PC-3 (cell line): ENCODE results near the gene S100A4. TPM values are rescaled to one million over a fixed set of nuclear protein-coding genes. Genes with fewer than 3 reads are reported as not detected.

Experiments
- ATAC-seq: fragments of 200-7000 bp; cut with Tn5 transposase; 2 replicates; pipeline ENCODE4 v1.9.1; 2020; ENCODE audit warnings: mild to moderate bottlenecking, moderate library complexity
- BruUV-seq: library from RNA; stranded (reverse); fragments of 400-500 nt; replicated peaks from 2 replicates; lab custom pipeline; 2021; lab: Mats Ljungman, UMichigan
- CTCF ChIA-PET: fragments of 300-600 bp; sonication (Branson Sonifier 250); formaldehyde crosslinking; loops from one replicate; lab custom pipeline; 2022; ENCODE audit warnings: antibody characterized with exemption; lab: Charles Lee
- POLR2A ChIA-PET: fragments of 300-600 bp; sonication (Branson Sonifier 250); formaldehyde crosslinking; loops from one replicate; lab custom pipeline; 2022; ENCODE audit warnings: antibody characterized with exemption; ENCODE audit not compliant: unreplicated experiment; lab: Charles Lee
- DNase-seq: peaks from one replicate; pipeline ENCODE4 v3.0.0-alpha.2; 2015
- H2AFZ ChIP-seq: fragments of 300-600 bp; sonication (generic); 2 replicates; pipeline ENCODE4 v1.6.0; 2016; ENCODE audit warnings: antibody characterized with exemption, low read length
- H3F3A ChIP-seq: fragments of 300-600 bp; sonication (generic); one replicate; pipeline ENCODE4 v1.6.0; 2017; ENCODE audit warnings: antibody characterized with exemption, low read length, control low read depth, mild to moderate bottlenecking; ENCODE audit not compliant: unreplicated experiment
- H3K27ac ChIP-seq: fragments of 300-600 bp; sonication (generic); 2 replicates; pipeline ENCODE4 v1.5.1; 2016; ENCODE audit warnings: mild to moderate bottlenecking, low read length
- H3K27me3 ChIP-seq: fragments of 300-600 bp; sonication (generic); 2 replicates; pipeline ENCODE4 v1.6.1; 2016; ENCODE audit warnings: low read length, mixed read lengths
- H3K36me3 ChIP-seq: fragments of 300-600 bp; sonication (generic); 2 replicates; pipeline ENCODE4 v1.6.1; 2016; ENCODE audit warnings: low read depth, mixed run types, low read length, mixed read lengths
- H3K4me1 ChIP-seq: fragments of 300-600 bp; sonication (generic); 2 replicates; pipeline ENCODE4 v1.5.1; 2016; ENCODE audit warnings: low read length; ENCODE audit not compliant: insufficient read depth
- H3K4me2 ChIP-seq: fragments of 300-600 bp; sonication (generic); 2 replicates; pipeline ENCODE4 v1.6.0; 2016; ENCODE audit warnings: low read length
- H3K4me3 ChIP-seq: fragments of 300-600 bp; sonication (generic); 2 replicates; pipeline ENCODE4 v1.5.1; 2016; ENCODE audit warnings: mild to moderate bottlenecking, low read length, mixed read lengths
- H3K79me2 ChIP-seq: fragments of 300-600 bp; sonication (generic); 2 replicates; pipeline ENCODE4 v1.6.1; 2017; ENCODE audit warnings: low read length, mixed read lengths
- H3K9ac ChIP-seq: fragments of 300-600 bp; sonication (generic); 2 replicates; pipeline ENCODE4 v1.6.0; 2016; ENCODE audit warnings: mild to moderate bottlenecking, low read length
- H3K9me2 ChIP-seq: fragments of 300-600 bp; sonication (generic); replicated peaks from 2 replicates; pipeline ENCODE4 v1.6.1; 2016; ENCODE audit warnings: mixed run types, low read length, mixed read lengths
- H3K9me3 ChIP-seq: fragments of 300-600 bp; sonication (generic); 2 replicates; pipeline ENCODE4 v1.6.1; 2016; ENCODE audit warnings: low read length, mixed read lengths
- H4K20me1 ChIP-seq: fragments of 300-600 bp; sonication (generic); 2 replicates; pipeline ENCODE4 v1.6.1; 2016; ENCODE audit warnings: low read length, mixed read lengths
- CTCF ChIP-seq: fragments of 300-600 bp; sonication (generic); conservative IDR thresholded peaks from 2 replicates; pipeline ENCODE4 v1.5.1; 2017; ENCODE audit warnings: antibody characterized with exemption, low read depth, mild to moderate bottlenecking, low read length
- EZH2 ChIP-seq: fragments of 300-600 bp; sonication (generic); IDR thresholded peaks from one replicate; pipeline ENCODE4 v1.6.1; 2017; ENCODE audit warnings: antibody characterized with exemption, mild to moderate bottlenecking, low read length; ENCODE audit not compliant: unreplicated experiment
- EZH2phosphoT487 ChIP-seq: fragments of 300-600 bp; sonication (generic); IDR thresholded peaks from 2 replicates; pipeline ENCODE4 v1.6.1; 2018; ENCODE audit warnings: mild to moderate bottlenecking, antibody characterized with exemption, low read length, borderline replicate concordance
- intact Hi-C: fragments of 100-400 bp; cut with micrococcal nuclease; formaldehyde crosslinking; loops from 2 replicates; pipeline ENCODE4 v1.9.0; 2023
- total RNA-seq: library from RNA; depleted of rRNA; stranded (reverse); fragments of >200 nt; gene quantifications from 2 replicates; pipeline ENCODE4 v1.2.3, GENCODE V29; 2014

The S100A4 gene
- total RNA-seq, 1 experiment from 2014 or later: 55.8 TPM

GRCh38 chr1:153549741-153550397 is 4.3 kb upstream of the S100A4 start:
- H3K36me3 ChIP-seq: no peaks in the 10 kb centered on the region
- ATAC-seq: no peak
- TF ChIP-seq EZH2 (no peak), EZH2phosphoT487 (no peak), CTCF (no peak)
- no peaks in the 10 kb centered on the region for H3K9me3 ChIP-seq
- H2AFZ ChIP-seq: peak overlapping the region; percentile 36; the same call in 1 of the 2 replicates
- intact Hi-C loops: loop anchor here (5.0 kb wide), 1 partner anchor 38 kb away; no protein-coding TSS in a partner anchor
- H4K20me1 ChIP-seq: no peaks in the 10 kb centered on the region
- peak overlapping the region; percentile 33; the same call in 1 of the 2 replicates for H3K4me2 ChIP-seq
- H3K4me1 ChIP-seq: peaks cover 34% of the 10 kb centered on the region
- POLR2A ChIA-PET: interaction anchor here (0.6 kb wide), 1 partner anchor 63 kb away, joined by 3 read pairs; the partner anchor contains the start of gene S100A16
- peak overlapping the region; percentile 80 for H3K27ac ChIP-seq
- no peaks in the 10 kb centered on the region for H3K27me3 ChIP-seq
- H3K79me2 ChIP-seq: no peaks in the 10 kb centered on the region
- H3F3A ChIP-seq: no peaks in the 10 kb centered on the region
- no peaks in the 10 kb centered on the region for H3K9me2 ChIP-seq
- BruUV-seq: no TSS peak
- H3K9ac ChIP-seq: peak overlapping the region; percentile 72
- CTCF ChIA-PET: interaction anchor here (0.6 kb wide), 1 partner anchor 1440 kb away, joined by 4 read pairs; no protein-coding TSS in a partner anchor
- no peak for DNase-seq
- no peak overlapping the region for H3K4me3 ChIP-seq

- no peaks in the 10 kb centered on the region for H3K36me3 ChIP-seq
- ATAC-seq (peak; percentile 57), DNase-seq (peak; percentile 83)
- ChIA-PET POLR2A (no interaction called here), CTCF (no interaction called here)
- peaks cover 8% of the 10 kb centered on the region for H3K79me2 ChIP-seq
- no peaks in the 10 kb centered on the region for H3K9me3 ChIP-seq
- H3K27ac ChIP-seq: peak within 1 kb of the TSS; percentile 80
- no peaks in the 10 kb centered on the region for H3F3A ChIP-seq
- peak within 1 kb of the TSS; percentile 72 for H3K9ac ChIP-seq
- intact Hi-C loops: loop anchor here (5.0 kb wide), 1 partner anchor 37 kb away; no protein-coding TSS in a partner anchor
- H3K9me2 ChIP-seq: no peaks in the 10 kb centered on the region
- no peaks in the 10 kb centered on the region for H3K27me3 ChIP-seq
- H4K20me1 ChIP-seq: no peaks in the 10 kb centered on the region
- TF ChIP-seq CTCF (peak; percentile 68), EZH2phosphoT487 (no peak)
- no peak within 1 kb of the TSS for H3K4me3 ChIP-seq
- peaks cover 42% of the 10 kb centered on the region for H3K4me1 ChIP-seq
- no TSS peak for BruUV-seq
- H3K4me2 ChIP-seq: peak within 1 kb of the TSS; percentile 33
- H2AFZ ChIP-seq: peak within 1 kb of the TSS; percentile 36; the same call in 1 of the 2 replicates
Measured at GRCh38 chr1:153548722-153549688, 3.4 kb upstream of the S100A4 start, which contains the start of gene S100A3. TSS of gene S100A3 (minus strand) at chr1:153549258. CDS start at chr1:153548485, 773 bp downstream.
